ENCODE measurements around the gene IGFBPL1.

DNA sequence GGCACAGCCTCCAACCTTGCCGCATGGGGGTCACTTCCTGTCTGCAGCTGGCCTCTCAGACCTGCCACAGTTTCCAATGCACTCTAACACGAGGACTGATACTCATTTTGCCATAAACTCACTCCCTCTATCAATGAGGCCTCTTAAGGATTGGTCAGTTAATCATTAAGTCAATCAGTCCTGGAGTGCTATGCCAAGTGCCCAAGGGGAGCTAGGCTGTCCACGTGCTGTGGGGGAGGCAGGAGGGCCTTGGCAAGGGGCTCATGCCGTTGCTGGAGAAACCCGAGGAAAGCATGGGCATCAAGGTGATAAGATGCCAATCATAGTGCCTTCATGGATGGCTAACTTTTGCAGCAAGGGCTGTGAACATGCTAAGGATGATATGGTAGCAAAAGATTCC is 33.4 kb downstream of the IGFBPL1 start:
- TF ChIP-seq ARID2 (CRISPR knock-in tag; IDR thresholded peaks at IDR 0.05; ENCODE audit: borderline replicate concordance) = no peak
- TF ChIP-seq GABPB1 (CRISPR knock-in tag; IDR thresholded peaks at IDR 0.05) = no peak
- no peak for TF ChIP-seq HDAC2 (CRISPR knock-in tag; IDR thresholded peaks at IDR 0.05)

Measured in HepG2 (cell line).